Ascending aorta (tissue), 2 donors: Measurements from ENCODE around the gene NSD1. TPM values are rescaled to one million over a fixed set of nuclear protein-coding genes. Genes with fewer than 3 reads are reported as not detected.

Source experiments
- DNase-seq, 2 donors: peaks; one replicate each; pipeline ENCODE4 v3.0.0-alpha.2; 2019; ENCODE audit warnings: low spot score in 2 of 2
- H3K27ac ChIP-seq, 2 donors: fragments of 200-600 bp; sonication (generic); one replicate each; pipeline ENCODE4 v1.5.1; 2016 to 2017; ENCODE audit warnings: mild to moderate bottlenecking in 1 of 2
- H3K27me3 ChIP-seq: fragments of 200-600 bp; sonication (generic); one replicate; pipeline ENCODE4 v1.5.1; 2017
- H3K36me3 ChIP-seq, 2 donors: fragments of 200-600 bp; sonication (generic); one replicate each; pipeline ENCODE4 v1.5.1; 2016
- H3K4me1 ChIP-seq, 2 donors: fragments of 200-600 bp; sonication (generic); one replicate each; pipeline ENCODE4 v1.5.1; 2016 to 2017; ENCODE audit warnings: mild to moderate bottlenecking in 1 of 2
- H3K4me3 ChIP-seq, 2 donors: fragments of 200-600 bp; sonication (generic); one replicate each; pipeline ENCODE4 v1.5.1; 2016 to 2017; ENCODE audit warnings: mild to moderate bottlenecking in 1 of 2
- H3K9me3 ChIP-seq, 2 donors: fragments of 200-600 bp; sonication (generic); one replicate each; pipeline ENCODE4 v1.5.1; 2016
- intact Hi-C: fragments of 100-400 bp; cut with DNase I; formaldehyde crosslinking; loops from one replicate; pipeline ENCODE4 v1.15.1; 2023
- total RNA-seq: library from RNA; depleted of rRNA; stranded (reverse); fragments of >200 nt; gene quantifications from one replicate; pipeline ENCODE4 v1.1.0, GENCODE V29; 2016
- TF ChIP-seq, protein P1 (sequence below), 3 experiments: fragments of 200-600 bp in 2 of 3; fragments of 450-650 bp in 1 of 3; sonication (generic) in 2 of 3; IDR thresholded peaks; one replicate each; pipeline ENCODE4 v1.5.1; 2016 to 2019; ENCODE audit warnings: antibody characterized with exemption in 3 of 3, mild to moderate bottlenecking in 1 of 3, moderate library complexity in 1 of 3

The NSD1 gene
- total RNA-seq, 1 donor from 2014 or later = 22.7 TPM

- H3K27me3 ChIP-seq = peaks cover 4% of the 10 kb centered on the region
These were observed 41.1 kb upstream of the NSD1 start for GRCh38 chr5:177092178-177093081.

DNA sequence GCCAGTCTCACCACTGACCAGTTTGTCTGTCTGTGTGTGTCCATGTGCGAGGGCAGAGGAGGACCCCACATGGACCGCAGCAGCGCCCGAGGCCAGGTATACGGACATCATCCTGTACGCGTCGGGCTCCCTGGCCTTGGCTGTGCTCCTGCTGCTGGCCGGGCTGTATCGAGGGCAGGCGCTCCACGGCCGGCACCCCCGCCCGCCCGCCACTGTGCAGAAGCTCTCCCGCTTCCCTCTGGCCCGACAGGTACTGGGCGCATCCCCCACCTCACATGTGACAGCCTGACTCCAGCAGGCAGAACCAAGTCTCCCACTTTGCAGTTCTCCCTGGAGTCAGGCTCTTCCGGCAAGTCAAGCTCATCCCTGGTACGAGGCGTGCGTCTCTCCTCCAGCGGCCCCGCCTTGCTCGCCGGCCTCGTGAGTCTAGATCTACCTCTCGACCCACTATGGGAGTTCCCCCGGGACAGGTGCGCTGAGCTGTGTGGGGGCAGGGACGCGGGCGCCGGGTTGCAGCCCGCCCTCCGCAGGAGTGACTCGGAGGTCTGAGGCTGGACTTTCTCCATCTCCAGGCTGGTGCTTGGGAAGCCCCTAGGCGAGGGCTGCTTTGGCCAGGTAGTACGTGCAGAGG lies 40.4 kb upstream of the NSD1 start:
- Histone ChIP-seq H3K27me3 (no peaks in the 10 kb centered on the region), H3K27ac (no peak overlapping the region), H3K9me3 (no peaks in the 10 kb centered on the region), H3K4me1 (no peaks in the 10 kb centered on the region), H3K36me3 (no peaks in the 10 kb centered on the region), H3K4me3 (no peak overlapping the region)
- TF ChIP-seq, protein P1, sequence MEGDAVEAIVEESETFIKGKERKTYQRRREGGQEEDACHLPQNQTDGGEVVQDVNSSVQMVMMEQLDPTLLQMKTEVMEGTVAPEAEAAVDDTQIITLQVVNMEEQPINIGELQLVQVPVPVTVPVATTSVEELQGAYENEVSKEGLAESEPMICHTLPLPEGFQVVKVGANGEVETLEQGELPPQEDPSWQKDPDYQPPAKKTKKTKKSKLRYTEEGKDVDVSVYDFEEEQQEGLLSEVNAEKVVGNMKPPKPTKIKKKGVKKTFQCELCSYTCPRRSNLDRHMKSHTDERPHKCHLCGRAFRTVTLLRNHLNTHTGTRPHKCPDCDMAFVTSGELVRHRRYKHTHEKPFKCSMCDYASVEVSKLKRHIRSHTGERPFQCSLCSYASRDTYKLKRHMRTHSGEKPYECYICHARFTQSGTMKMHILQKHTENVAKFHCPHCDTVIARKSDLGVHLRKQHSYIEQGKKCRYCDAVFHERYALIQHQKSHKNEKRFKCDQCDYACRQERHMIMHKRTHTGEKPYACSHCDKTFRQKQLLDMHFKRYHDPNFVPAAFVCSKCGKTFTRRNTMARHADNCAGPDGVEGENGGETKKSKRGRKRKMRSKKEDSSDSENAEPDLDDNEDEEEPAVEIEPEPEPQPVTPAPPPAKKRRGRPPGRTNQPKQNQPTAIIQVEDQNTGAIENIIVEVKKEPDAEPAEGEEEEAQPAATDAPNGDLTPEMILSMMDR (IDR thresholded peaks at IDR 0.05) = no peak
- no peak for DNase-seq
- intact Hi-C loops = no loop called here

More at GRCh38 chr5:177092178-177093081, 41.1 kb upstream of the NSD1 start:
- DNase-seq = no peak
- no peaks in the 10 kb centered on the region for H3K9me3 ChIP-seq
- H3K36me3 ChIP-seq = no peaks in the 10 kb centered on the region
- no peaks in the 10 kb centered on the region for H3K4me1 ChIP-seq
- no peak overlapping the region for H3K4me3 ChIP-seq
- no peak overlapping the region for H3K27ac ChIP-seq
- intact Hi-C loops = no loop called here
- TF ChIP-seq, protein P1 (IDR thresholded peaks at IDR 0.05) = no peak

GRCh38 chr5:177093803-177094202 lies 39.8 kb upstream of the NSD1 start:
- Histone ChIP-seq H3K4me1 (no peaks in the 10 kb centered on the region), H3K4me3 (no peak overlapping the region), H3K27me3 (no peaks in the 10 kb centered on the region), H3K9me3 (no peaks in the 10 kb centered on the region), H3K27ac (no peak overlapping the region), H3K36me3 (no peaks in the 10 kb centered on the region)
- intact Hi-C loops = no loop called here
- TF ChIP-seq, protein P1 (IDR thresholded peaks at IDR 0.05) = no peak
- DNase-seq = no peak

DNA sequence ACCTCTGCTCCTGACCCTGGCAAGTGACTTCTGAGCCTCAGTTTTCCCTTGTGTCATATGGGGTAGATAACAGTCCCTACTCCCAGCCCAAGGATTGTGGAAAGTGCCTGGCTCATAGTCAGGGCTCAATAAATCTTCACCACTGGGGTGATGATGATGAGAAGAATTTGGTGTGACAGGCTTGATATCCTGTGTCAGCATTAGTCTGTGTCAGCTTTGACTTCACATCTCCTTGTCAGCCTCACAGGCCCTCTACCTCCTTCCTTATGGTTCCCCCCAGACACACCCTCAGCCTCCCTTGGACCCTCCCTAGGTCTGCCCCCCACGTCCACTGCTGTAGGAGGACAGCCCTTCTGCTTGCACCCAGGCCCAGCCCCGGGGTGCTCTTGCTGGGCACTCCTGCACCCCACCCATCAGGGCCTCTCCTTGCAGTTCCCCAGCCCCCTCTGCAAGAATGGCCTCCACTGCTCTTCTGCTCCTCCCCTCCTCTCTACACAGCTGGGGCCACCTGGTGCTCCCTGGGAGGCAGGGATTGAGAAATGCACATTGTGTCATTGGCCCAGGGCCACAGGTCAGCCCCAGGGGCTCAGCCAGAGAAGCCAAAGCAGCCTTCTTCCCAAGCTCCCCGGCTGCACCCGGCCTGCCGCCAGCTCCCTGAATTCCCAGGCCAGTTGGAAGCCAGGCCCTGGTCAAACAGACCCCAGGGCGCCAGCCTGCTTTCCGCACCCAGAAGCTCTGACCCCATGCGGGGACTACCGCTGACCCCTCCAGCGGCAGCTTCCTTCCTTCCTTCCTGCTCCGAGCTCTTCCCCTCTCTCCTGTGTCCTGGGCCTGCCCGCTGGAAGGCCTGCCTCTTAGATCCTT lies 39.1 kb upstream of the NSD1 start:
- no peaks in the 10 kb centered on the region for H3K4me1 ChIP-seq
- H3K9me3 ChIP-seq = no peaks in the 10 kb centered on the region
- DNase-seq = no peak
- no peaks in the 10 kb centered on the region for H3K36me3 ChIP-seq
- H3K27ac ChIP-seq = no peak overlapping the region
- no peaks in the 10 kb centered on the region for H3K27me3 ChIP-seq
- TF ChIP-seq, protein P1 (IDR thresholded peaks at IDR 0.05) = no peak
- no peak overlapping the region for H3K4me3 ChIP-seq
- intact Hi-C loops = no loop called here

DNA sequence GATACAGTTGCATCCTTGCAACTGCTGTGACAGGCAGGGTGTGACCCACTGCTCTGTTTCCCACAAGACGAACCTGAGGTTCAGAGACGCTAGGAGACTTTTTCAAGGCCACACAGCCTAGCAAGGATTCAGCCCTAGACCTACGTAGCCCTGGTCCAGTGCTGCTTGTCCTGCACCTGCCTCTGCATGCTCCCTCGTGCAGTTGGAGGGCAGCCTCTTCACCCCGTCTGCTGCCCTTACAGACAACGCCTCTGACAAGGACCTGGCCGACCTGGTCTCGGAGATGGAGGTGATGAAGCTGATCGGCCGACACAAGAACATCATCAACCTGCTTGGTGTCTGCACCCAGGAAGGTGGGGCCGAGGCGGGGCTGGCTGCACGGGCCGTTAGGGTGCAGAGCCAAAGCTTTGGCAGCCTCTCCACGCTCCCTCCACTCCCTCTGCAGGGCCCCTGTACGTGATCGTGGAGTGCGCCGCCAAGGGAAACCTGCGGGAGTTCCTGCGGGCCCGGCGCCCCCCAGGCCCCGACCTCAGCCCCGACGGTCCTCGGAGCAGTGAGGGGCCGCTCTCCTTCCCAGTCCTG lies 38.4 kb upstream of the NSD1 start:
- TF ChIP-seq, protein P1 (IDR thresholded peaks at IDR 0.05) = no peak
- no peaks in the 10 kb centered on the region for H3K4me1 ChIP-seq
- no peaks in the 10 kb centered on the region for H3K9me3 ChIP-seq
- H3K27me3 ChIP-seq = no peaks in the 10 kb centered on the region
- DNase-seq = no peak
- H3K36me3 ChIP-seq = no peaks in the 10 kb centered on the region
- H3K27ac ChIP-seq = no peak overlapping the region
- intact Hi-C loops = no loop called here
- no peak overlapping the region for H3K4me3 ChIP-seq
